ENCODE data around the gene EPS8L3. TPM values are rescaled to one million over a fixed set of nuclear protein-coding genes. Genes with fewer than 3 reads are reported as not detected.
"Not testable (repeated sequence)": the region's sequence is repeated elsewhere in the genome, so short reads cannot be mapped to it uniquely, and the experiment has no call there.

Gene EPS8L3
- total RNA-seq, 2 donors from 2014 or later: not detected

DNA sequence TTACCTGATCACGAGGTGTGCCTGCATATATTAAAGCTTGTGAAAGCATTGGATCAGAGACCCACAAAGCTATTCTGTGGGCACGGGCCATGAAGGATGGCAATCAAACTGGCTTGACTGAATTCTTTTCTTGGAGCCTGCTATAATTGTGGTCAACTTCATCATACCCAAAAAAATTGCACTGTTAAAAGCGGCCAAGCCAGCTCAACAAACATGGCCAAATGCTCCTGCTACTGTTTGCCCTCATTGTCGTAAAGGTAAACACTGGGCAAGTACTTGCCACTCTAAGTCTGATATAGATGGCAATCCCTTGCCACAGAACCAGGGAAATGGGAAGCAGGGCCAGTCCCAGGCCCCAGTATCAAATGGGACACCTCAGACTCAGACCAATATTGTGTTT, 58.3 kb downstream of the EPS8L3 start:
- intact Hi-C loops (cut with DNase I): loop anchor here in 1 of 2 donors (10.0 kb wide), 1 partner anchor 61 kb away; no protein-coding TSS in a partner anchor
- no peak for DNase-seq (ENCODE audit: low spot score)

DNA sequence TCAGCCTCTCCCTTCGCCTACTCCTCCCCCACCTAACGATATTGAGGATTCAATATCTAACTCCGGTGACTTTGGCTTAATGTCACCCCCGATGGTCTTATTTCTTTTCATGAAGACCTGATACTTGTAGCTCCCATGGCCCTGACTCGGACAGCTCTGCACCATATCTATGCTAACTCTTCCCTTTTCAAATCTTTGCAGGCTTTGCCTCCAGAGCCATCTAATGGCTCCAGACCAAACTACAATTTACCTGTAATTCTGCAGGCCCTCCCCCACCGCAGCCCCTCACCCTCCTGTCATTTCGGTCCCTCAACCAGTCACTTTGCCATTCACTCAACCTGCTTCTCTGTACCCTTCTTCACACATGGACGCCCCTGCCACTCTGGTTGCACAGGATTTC, 59.5 kb downstream of the EPS8L3 start:
- DNase-seq (ENCODE audit: low spot score): no peak
- intact Hi-C loops (cut with DNase I): loop anchor here in 1 of 2 donors (10.0 kb wide), 1 partner anchor 59 kb away; no protein-coding TSS in a partner anchor

GRCh38 chr1:109702940-109703339, 60.8 kb downstream of the EPS8L3 start:
- DNase-seq (ENCODE audit: low spot score): not testable (repeated sequence)
- intact Hi-C loops (cut with DNase I): loop anchor here in 1 of 2 donors (10.0 kb wide), 1 partner anchor 58 kb away; no protein-coding TSS in a partner anchor

Other genes starting within 250 kb of the EPS8L3 start
- not detected for gene GPR61, start 224.1 kb downstream of the EPS8L3 start, total RNA-seq
- 1 to 10 TPM; 6.8 to 7.5 TPM for gene GNAI3, start 215.3 kb downstream of the EPS8L3 start, total RNA-seq
- gene GNAT2, start 144.3 kb downstream of the EPS8L3 start, total RNA-seq: not detected
- gene AMPD2, start 144.1 kb downstream of the EPS8L3 start, total RNA-seq: 10 to 100 TPM; 33.8 to 39.4 TPM
- gene GSTM4, start 107.8 kb downstream of the EPS8L3 start, total RNA-seq: 10 to 100 TPM; 21.2 to 35.4 TPM
- 10 to 100 TPM; 29.2 to 45.9 TPM for gene GSTM2, start 95.9 kb downstream of the EPS8L3 start, total RNA-seq
- gene GSTM1, start 76.1 kb downstream of the EPS8L3 start, total RNA-seq: not detected
- 10 to 100 TPM; 16.7 to 25.4 TPM for gene GSTM5, start 51.7 kb downstream of the EPS8L3 start, total RNA-seq
- 10 to 100 TPM; 35.1 to 52.2 TPM for gene GSTM3, start 22.9 kb downstream of the EPS8L3 start, total RNA-seq
- 10 to 100 TPM; 64.1 to 68.7 TPM for gene CSF1, start 146.9 kb upstream of the EPS8L3 start, total RNA-seq
- 10 to 100 TPM; 64.9 to 67.3 TPM for gene AHCYL1, start 220.8 kb upstream of the EPS8L3 start, total RNA-seq

Data from posterior vena cava (tissue), 2 donors.